GM12891 (cell line): ENCODE results near the gene AHNAK.

Experiments used
- DNase-seq: peaks from one replicate; pipeline ENCODE4 v3.0.0; 2011; ENCODE audit warnings: low spot score; ENCODE audit not compliant: insufficient read length
- FAIRE-seq: peaks from 2 replicates; lab custom pipeline; 2011; peaks lifted over from hg19 to GRCh38; lab: Jason Lieb, UNC
- PAX5 ChIP-seq: IDR thresholded peaks from 2 replicates; pipeline ENCODE4 v1.6.1; 2011; ENCODE audit warnings: low read length, moderate library complexity, mild to moderate bottlenecking; ENCODE audit not compliant: insufficient read depth, severe bottlenecking
- POLR2A ChIP-seq: IDR thresholded peaks from 2 replicates; pipeline ENCODE4 v1.6.1; 2011; ENCODE audit warnings: low read depth, low read length, control low read depth
- POLR2AphosphoS5 ChIP-seq: IDR thresholded peaks from 2 replicates; pipeline ENCODE4 v1.6.1; 2011; ENCODE audit warnings: low read depth, low read length, control low read depth
- POU2F2 ChIP-seq: IDR thresholded peaks from 2 replicates; pipeline ENCODE4 v1.6.1; 2011; ENCODE audit warnings: low read depth, mild to moderate bottlenecking, control low read depth, low read length, moderate library complexity
- SPI1 ChIP-seq: IDR thresholded peaks from 2 replicates; pipeline ENCODE4 v1.6.1; 2011; ENCODE audit warnings: low read depth, low read length, control low read depth
- TAF1 ChIP-seq: IDR thresholded peaks from 2 replicates; pipeline ENCODE4 v1.6.1; 2011; ENCODE audit warnings: low read depth, low read length, control low read depth

Gene AHNAK

DNA sequence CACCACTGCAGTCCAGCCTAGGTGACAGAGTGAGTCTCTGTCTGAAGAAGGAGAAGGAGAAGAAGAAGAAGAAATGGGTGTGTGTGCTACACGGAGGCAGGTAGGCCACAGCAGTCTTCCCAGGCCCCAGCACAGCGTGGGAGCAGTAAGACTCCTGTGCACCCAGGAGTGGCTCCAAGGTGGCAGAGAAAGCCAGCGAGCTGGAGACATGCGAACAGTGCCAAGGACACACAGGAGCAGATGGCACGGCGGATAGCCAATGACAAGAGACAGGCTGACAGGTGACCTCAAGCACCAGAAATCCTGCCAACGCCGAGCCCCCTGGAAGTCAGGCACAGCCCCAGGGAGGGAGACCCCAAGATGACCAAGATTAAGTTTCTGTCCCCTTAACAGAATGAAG is 136.8 kb downstream of the AHNAK start:
- DNase-seq = no peak
- TF ChIP-seq TAF1 = no peak
- no peak for FAIRE-seq

DNA sequence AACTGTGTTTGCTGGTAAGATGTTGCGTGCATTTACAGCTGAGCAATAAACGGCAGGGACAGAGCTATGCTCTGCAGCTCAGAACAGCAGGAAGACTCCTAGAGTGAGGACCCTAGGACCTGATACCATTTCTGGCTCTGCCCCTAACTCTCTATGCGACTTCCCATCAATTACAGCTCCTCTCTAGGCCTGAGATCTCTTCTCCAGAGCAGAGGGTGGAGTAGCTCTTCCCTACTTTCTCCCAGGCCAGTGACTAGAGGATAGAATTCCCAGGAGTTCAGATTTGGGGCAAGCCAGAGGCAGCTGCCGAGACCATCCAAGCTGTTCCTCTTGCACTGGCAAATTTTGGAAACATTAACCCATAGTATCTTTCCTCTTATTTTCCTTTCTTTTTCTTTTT is 140.6 kb downstream of the AHNAK start:
- TF ChIP-seq PAX5 (no peak), TAF1 (no peak), POLR2AphosphoS5 (no peak), POLR2A (no peak), SPI1 (no peak), POU2F2 (no peak)
- FAIRE-seq (no peak), DNase-seq (no peak)

DNA sequence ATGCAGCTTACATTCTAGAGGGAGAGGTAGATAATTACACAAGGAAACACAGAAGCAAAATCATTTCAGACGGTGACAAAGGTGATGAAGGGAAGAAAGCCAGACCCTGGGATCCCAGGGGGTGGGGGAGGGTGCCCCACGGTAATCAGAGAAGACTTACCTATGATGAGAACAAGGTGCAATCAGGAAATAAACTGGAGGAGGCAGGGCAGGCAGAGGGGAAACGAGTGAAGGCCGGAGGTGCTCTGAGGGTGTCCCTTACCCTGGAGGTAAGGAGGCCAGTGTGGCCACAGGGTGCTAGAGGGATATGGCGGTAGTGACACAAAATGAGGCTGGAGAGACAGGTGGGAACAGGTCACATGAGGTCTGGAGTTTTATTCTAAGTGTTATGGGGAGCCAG is 141.7 kb downstream of the AHNAK start:
- FAIRE-seq = no peak
- TF ChIP-seq POU2F2 = no peak
- TF ChIP-seq TAF1 = no peak
- TF ChIP-seq SPI1 = no peak
- no peak for DNase-seq

- DNase-seq (no peak), FAIRE-seq (no peak)
- TF ChIP-seq PAX5 = no peak
- TF ChIP-seq TAF1 = no peak
- TF ChIP-seq POLR2A = no peak
- no peak for TF ChIP-seq POLR2AphosphoS5
- no peak for TF ChIP-seq SPI1
- no peak for TF ChIP-seq POU2F2
Observed at GRCh38 chr11:62404435-62404834, 142.2 kb downstream of the AHNAK start.

GRCh38 chr11:62402960-62403730 is 143.5 kb downstream of the AHNAK start:
- DNase-seq = no peak
- TF ChIP-seq POLR2A (no peak), SPI1 (no peak), PAX5 (no peak), TAF1 (no peak), POU2F2 (no peak), POLR2AphosphoS5 (no peak)
- FAIRE-seq = no peak

- TF ChIP-seq POU2F2 = no peak
- TF ChIP-seq POLR2A = no peak
- no peak for TF ChIP-seq POLR2AphosphoS5
- TF ChIP-seq PAX5 = no peak
- no peak for TF ChIP-seq SPI1
- TF ChIP-seq TAF1 = no peak
- no peak for DNase-seq
- no peak for FAIRE-seq
Observed at GRCh38 chr11:62402226-62402959, 144.2 kb downstream of the AHNAK start.

GRCh38 chr11:62401811-62402210 is 144.8 kb downstream of the AHNAK start:
- FAIRE-seq (no peak), DNase-seq (no peak)
- TF ChIP-seq POU2F2 (no peak), TAF1 (no peak), SPI1 (no peak), POLR2AphosphoS5 (no peak), POLR2A (no peak), PAX5 (no peak)

- DNase-seq = no peak
- FAIRE-seq = no peak
- TF ChIP-seq PAX5 = no peak
- no peak for TF ChIP-seq SPI1
- no peak for TF ChIP-seq TAF1
- no peak for TF ChIP-seq POU2F2
- no peak for TF ChIP-seq POLR2A
- TF ChIP-seq POLR2AphosphoS5 = no peak
Observed at GRCh38 chr11:62401356-62401755, 145.2 kb downstream of the AHNAK start.

DNA sequence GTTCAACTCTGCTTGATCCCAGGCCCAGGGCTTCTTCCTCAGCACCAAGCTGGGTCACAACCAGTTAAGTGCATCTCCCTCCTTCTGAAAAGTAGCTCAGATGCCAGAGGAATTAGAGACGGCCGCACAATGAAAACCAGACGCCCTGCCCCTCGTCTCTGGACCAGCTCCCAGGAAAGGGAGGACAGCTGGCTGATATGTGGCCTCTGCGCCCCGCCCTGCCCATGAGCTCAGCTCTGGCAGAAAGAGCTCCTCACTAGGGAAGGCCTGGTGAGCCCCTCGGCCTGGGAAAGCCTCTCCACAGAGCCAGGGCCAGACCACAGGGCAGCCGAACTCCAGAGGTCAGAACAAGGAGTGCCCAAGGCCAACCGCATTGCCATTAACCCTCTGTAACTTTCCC is 145.8 kb downstream of the AHNAK start:
- FAIRE-seq = no peak
- DNase-seq = no peak
- no peak for TF ChIP-seq POU2F2

GRCh38 chr11:62400281-62400680 is 146.3 kb downstream of the AHNAK start:
- FAIRE-seq (no peak), DNase-seq (no peak)
- TF ChIP-seq SPI1 = no peak
- no peak for TF ChIP-seq PAX5
- TF ChIP-seq POLR2AphosphoS5 = no peak
- no peak for TF ChIP-seq TAF1
- no peak for TF ChIP-seq POU2F2
- no peak for TF ChIP-seq POLR2A
